HG02759 (cell line): ENCODE data around the gene MEN1.

Experiments used
- ATAC-seq: cut with Tn5 transposase; IDR thresholded peaks from one replicate; pipeline ENCODE4 v1.9.1; 2021; ENCODE audit warnings: mild to moderate bottlenecking, moderate library complexity; ENCODE audit not compliant: unreplicated experiment

The MEN1 gene

DNA sequence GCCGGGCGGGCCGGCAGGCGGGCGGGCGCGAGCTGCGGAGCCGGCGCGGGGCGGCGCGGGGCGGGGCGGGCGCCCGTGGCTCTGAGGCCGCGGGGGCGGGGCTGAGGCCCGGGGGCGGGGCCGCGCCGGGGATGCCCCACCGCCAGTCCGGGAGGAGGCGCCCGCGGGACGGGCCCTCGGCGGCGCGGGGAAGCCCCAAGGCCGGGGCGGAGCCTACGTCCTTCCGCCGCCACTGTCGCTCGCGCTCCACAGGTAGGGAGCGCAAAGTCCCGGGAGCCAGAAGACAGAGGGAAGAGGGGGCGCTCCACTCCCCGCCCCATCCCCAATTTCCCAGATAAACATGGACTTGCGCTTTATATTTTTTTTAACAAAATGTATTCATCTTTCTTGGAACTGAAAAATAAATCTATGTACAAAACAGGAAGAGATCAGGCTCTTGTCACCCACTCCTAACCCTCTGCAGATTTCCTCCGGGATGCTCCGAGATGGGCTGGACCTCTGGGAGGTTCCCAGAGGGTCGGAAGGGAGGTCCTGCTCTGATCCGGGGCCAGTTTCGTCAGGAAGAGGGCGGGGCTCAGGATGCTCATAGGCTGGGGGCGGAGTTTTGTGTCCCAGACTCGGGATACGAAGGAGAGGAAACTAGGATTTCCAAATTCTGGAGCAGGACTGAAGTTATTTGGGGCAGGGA lies 7.0 kb downstream of the MEN1 start, which contains the start of gene MAP4K2:
Gene MAP4K2, minus strand, starts transcription at position 57 of the 688 bp plus-strand sequence. CDS start 65 bp downstream, outside the sequence.
- peak; percentile 71 for ATAC-seq

- peak; percentile 9 for ATAC-seq
Observed at GRCh38 chr11:64802370-64803157, 7.8 kb downstream of the MEN1 start.

DNA sequence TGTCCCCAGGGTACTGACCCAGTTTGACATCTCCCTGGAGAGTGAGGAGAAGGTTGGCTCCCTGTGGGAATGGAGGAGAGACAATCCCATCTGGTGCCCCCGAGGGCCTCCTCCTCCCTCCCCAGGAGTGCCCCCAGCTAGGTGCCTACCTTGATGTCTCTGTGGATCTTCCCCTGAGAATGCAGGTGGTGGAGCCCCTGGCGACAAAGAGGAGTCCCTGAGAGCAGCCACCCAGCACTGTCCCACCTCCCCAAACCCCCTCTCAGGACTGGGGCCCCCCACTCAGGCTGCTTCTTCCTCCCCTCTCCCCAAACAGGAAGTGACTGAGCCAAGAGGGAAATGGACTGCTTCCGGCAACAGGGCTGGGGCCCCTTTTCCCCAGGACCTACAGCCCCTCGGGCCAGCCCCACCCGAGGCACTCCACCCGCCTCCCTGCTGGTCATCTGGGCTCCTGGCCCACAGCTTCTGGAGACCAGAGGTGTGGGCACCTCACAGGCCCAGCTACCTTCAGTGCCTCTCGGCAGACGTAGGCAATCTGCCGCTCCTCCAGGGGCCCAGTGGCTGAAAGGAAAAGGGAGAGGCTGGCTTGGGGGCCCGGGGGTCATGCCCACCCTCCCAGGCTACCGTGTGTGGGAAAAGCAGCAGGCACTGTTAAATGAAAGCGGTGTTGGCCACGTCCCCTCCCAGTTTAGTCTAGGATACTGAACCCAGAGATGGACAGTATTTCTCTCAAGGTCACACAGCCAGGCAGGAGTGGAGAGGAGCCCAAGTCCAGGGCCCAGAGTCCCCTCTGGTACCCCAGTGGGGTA lies 8.6 kb downstream of the MEN1 start:
- ATAC-seq: no peak

GRCh38 chr11:64801158-64801464 lies 9.2 kb downstream of the MEN1 start:
- no peak for ATAC-seq

DNA sequence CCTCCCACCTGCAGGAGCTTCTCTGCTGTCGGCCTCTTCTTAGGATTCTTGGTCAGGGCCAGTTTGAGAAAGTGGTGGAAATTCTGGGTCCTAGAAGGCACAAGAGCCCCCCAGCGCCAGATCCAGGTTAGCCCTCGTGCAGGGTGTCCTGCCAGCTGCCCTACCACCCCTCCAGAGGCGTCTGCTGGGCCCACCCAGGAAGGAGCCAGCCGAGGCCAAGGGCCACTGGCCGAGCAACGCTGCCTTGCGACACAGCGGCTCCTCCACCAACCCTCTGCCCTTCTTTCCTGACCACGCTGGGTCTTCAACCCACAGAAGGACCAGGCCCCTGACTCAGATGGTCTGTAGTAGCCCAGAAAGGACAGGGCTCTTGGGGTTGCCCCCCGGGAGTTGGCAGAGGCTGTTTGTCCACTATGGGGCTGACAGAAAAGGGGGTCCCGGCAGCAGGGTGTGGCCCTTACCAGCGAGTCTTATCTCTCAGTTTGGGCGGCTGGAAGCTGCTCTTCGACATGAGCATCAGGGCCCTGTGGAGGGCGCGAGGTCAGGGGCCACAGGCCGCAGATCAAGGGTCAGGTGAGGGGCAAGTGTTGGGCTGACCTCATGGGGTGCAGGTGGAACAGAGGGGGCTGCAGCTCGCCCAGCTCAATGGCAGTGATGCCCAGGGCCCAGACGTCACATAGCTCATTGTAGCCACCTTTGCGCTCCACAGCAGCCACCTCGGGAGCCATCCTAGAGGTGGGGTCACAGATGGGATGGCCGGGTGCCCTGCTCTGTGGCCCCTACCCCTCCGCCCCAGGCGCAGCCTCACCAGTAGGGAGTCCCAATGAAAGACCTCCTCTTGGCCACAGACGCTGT lies 9.8 kb downstream of the MEN1 start:
- ATAC-seq: no peak

GRCh38 chr11:64799623-64800302 lies 10.6 kb downstream of the MEN1 start:
- ATAC-seq: no peak

DNA sequence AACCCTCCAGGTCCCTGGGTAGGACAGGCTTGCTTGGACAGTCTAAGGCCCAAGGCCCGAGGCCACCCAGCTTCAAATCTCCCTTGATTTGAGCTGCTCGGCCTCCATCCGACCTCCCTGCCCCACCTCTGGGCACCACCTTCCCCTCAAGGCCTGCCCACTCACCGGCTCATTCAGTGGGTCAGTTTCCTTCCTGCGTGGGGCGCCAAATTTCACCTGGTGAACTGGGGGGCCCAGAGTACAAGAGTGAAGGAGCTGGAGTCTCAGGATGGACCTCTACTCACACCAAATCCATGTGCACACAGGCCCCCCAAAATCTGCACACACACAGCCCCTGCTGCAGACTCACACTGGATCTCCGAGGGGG lies 11.1 kb downstream of the MEN1 start:
- no peak for ATAC-seq

GRCh38 chr11:64796757-64797541 lies 13.4 kb downstream of the MEN1 start:
- no peak for ATAC-seq

DNA sequence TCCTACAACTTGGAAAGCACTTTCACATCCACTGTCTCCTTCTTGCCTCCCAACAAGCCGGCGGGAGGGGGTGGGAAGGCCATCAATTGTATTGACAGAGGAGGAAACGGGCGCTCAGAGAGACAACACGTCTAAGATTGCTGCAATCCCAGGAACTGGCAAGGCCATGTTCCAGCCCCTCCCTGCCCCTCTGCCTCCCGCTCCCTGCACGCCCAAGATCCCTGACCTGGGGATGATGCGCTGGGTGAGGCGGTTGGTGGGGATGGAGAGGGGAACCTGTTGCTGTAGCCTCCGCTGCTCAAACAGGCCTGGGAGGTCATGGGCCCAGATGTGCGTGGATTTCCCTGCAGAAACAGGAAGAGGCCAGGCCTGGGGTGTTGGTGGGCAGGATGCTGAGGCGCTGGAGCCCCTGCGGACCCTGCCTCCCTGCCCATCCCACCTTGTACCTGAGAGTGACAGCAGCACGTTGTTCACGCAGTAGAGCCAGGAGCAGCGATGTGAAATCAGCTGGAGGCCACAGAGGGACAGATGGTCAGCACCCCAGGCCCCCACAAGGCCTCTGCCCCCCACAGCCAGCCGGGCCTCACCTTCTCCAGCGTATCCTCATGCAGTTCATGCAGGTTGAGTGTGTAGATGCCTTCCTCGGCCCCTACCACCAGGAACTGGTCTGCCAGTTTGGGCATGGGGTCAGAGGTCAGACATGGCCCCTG lies 14.1 kb downstream of the MEN1 start:
- ATAC-seq: no peak

DNA sequence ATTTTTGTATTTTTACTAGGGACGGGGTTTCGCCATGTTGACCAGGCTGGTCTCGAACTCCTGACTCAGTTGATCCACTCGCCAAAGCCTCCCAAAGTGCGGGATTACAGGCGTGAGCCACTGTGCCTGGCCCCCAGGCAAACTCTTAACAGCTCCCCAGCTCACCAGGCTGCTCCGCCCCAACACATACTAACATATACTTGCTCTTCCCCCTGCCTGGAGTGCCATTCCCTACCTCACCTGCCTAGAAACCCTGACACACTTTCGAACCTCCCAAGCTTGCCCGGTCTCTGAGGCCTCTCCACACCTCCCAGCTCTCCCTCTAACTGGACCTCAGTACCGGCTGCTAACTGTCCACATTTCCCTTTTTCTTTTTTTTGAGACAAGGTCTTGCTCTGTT lies 15.8 kb downstream of the MEN1 start:
- ATAC-seq: no peak

DNA sequence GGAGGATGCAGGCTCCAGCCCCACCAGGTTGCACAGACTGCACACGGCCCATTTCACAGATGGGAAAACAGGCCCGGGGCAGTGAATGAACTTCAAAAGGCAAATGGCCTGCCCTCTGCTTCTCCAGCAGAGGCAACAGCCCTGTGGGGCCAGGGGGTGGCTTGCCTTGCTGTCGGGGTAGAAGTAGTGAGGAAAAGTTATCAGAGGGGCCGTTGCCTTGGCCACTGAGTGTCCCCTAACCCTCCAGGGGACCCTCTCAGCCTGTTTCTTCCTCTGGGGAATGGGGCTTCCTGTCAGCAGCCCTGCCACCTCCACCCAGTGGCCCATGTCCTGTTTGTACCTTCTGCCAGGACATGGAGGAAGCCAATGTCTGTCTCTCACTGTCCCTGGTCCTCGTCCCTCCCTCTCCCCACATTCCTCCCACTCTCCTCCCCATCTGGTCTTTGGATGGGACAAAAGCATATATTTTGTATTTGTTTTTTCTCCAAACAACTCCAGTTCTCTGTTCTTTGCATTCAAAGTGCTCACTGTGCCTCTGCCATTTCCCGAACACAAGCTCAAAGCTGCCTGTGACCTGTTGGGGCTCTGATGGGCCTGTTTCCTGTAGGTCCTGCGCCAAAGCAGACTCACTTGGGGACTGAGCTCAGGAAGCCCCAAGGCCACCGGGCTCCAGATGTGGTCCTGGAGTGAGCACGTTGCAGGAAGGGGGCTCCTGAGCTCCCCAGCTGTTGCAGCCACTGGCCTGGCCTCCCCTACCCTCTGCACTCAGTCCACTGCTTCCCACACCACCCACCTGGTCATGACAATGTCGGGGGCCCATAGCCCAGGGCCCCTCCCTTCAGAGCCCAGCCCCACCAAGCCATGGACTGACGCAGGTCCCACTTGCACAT lies 16.8 kb downstream of the MEN1 start:
- no peak for ATAC-seq

- ATAC-seq: no peak
Observed at GRCh38 chr11:64792482-64792881, 17.9 kb downstream of the MEN1 start.

- ATAC-seq: no peak
Observed at GRCh38 chr11:64791781-64792291, 18.5 kb downstream of the MEN1 start.

DNA sequence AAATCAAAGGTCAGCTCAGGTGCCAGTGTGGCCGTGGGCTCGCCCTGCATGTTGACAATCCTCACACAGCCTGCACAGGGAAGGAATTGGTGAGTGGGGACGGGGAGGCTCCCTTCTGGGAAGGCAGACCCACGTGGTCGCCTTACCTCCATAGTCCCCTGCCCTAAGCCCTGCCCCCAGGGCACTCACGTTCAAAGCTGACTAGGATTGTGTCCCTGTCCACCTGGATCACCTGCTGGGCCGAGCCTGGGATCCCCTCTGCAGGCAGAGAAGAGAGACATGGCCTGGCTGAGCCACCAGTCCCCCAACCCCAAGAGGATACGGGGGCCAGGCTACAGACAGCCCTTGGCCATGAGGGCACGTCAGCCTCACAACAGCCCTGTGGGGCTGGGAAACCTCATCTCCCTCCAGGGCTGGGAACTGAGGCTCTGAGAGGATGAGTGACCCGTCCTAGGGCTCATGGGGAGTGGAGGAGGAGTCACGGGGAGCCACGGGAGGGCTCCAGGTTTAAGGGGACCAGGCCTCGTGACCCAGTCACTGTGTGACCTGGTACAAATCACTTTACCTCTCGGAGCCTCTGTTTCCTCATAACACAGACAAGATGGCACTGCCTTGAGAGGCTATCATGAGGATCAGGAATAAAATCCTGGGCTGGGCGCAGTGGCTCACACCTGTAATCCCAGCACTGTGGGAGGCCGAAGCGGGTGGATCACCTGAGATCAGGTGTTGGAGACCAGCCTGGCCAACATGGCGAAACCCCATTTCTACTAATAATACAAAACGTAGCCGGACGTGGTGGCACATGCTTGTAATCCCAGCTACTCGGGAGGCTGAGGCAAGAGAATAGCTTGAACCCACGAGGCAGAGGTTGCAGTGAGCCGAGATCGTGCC lies 19.9 kb downstream of the MEN1 start:
- no peak for ATAC-seq

GRCh38 chr11:64789331-64790204 lies 20.8 kb downstream of the MEN1 start:
- no peak for ATAC-seq
